ENCODE measurements around the gene GRPR.

- TF ChIP-seq MYC (CRISPR knock-in tag; IDR thresholded peaks at IDR 0.05; ENCODE audit: borderline replicate concordance) (no peak), CTCF (CRISPR knock-in tag; IDR thresholded peaks at IDR 0.05) (no peak), RAD21 (CRISPR knock-in tag; IDR thresholded peaks at IDR 0.05) (no peak), JUN (CRISPR knock-in tag; IDR thresholded peaks at IDR 0.05) (no peak), GTF3A (CRISPR knock-in tag; conservative IDR thresholded peaks at IDR 0.05) (no peak), IRF2 (CRISPR knock-in tag; IDR thresholded peaks at IDR 0.05) (no peak), POLR2AphosphoS5 (IDR thresholded peaks at IDR 0.05; ENCODE audit: low read depth, low read length) (no peak), ZNF512 (CRISPR knock-in tag; IDR thresholded peaks at IDR 0.05) (no peak), IRF9 (CRISPR knock-in tag; IDR thresholded peaks at IDR 0.05; ENCODE audit: borderline replicate concordance) (no peak)
These were observed 17.6 kb downstream of the GRPR start for GRCh38 chrX:16140983-16141382.

Measured in HepG2 (cell line).